Suprapubic skin (tissue), 4 donors: Measurements from ENCODE around the gene DIP2C.
"Not testable (repeated sequence)": the region's sequence is repeated elsewhere in the genome, so short reads cannot be mapped to it uniquely, and the experiment has no call there.

ENCODE experiments used
- CTCF ChIP-seq, 2 donors: fragments of 200-600 bp in 1 of 2; fragments of 450-650 bp in 1 of 2; sonication (generic) in 1 of 2; IDR thresholded peaks; one replicate each; pipeline ENCODE4 v1.5.1; 2016 to 2019; ENCODE audit warnings: antibody characterized with exemption in 2 of 2, mild to moderate bottlenecking in 1 of 2, moderate library complexity in 1 of 2
- EP300 ChIP-seq: sonication (generic); formaldehyde crosslinking; IDR thresholded peaks from one replicate; pipeline ENCODE4 v1.6.1; 2017; ENCODE audit warnings: antibody characterized with exemption
- POLR2A ChIP-seq, 2 donors: fragments of 450-650 bp; IDR thresholded peaks; one replicate each; pipeline ENCODE4 v1.6.1; 2017; ENCODE audit warnings: antibody characterized with exemption in 2 of 2, mild to moderate bottlenecking in 2 of 2, moderate library complexity in 2 of 2
- POLR2AphosphoS5 ChIP-seq, 3 donors: sonication (generic); formaldehyde crosslinking; IDR thresholded peaks; one replicate each; pipeline ENCODE4 v1.6.1; 2017; ENCODE audit warnings: antibody characterized with exemption in 3 of 3

GRCh38 chr10:264160-265073 is 425.1 kb downstream of the DIP2C start:
- TF ChIP-seq CTCF (IDR thresholded peaks at IDR 0.05); POLR2AphosphoS5 (IDR thresholded peaks at IDR 0.05); POLR2A (IDR thresholded peaks at IDR 0.05); EP300: not testable (repeated sequence)
